Natural killer cell (primary cell): Measurements from ENCODE around the gene CEP78. TPM values are rescaled to one million over a fixed set of nuclear protein-coding genes. Genes with fewer than 3 reads are reported as not detected.

Experiments used
- ATAC-seq, 3 donors: fragments of 150-1000 bp in 2 of 3; fragments of 200-7000 bp in 1 of 3; cut with Tn5 transposase; 1 replicate in 1 of 3; 2 replicates in 2 of 3; pipeline ENCODE4 v1.10.0; 2021; ENCODE audit warnings: mild to moderate bottlenecking in 2 of 3, moderate library complexity in 2 of 3
- DNase-seq, 2 donors: peaks; one replicate each; pipeline versions ENCODE4 v3.0.0 to v3.0.0-alpha.2; 2013 to 2021; ENCODE audit warnings: mixed read lengths in 1 of 2
- H3K27ac ChIP-seq: one replicate; pipeline ENCODE4 v1.5.1; 2013; ENCODE audit warnings: mild to moderate bottlenecking, low read length
- H3K27me3 ChIP-seq: one replicate; pipeline ENCODE4 v1.6.1; 2013; ENCODE audit warnings: low read length; ENCODE audit not compliant: control insufficient read depth, insufficient read depth
- H3K36me3 ChIP-seq: one replicate; pipeline ENCODE4 v1.6.1; 2013; ENCODE audit warnings: low read length; ENCODE audit not compliant: control insufficient read depth, insufficient read depth
- H3K4me1 ChIP-seq: one replicate; pipeline ENCODE4 v1.6.1; 2013; ENCODE audit warnings: low read length; ENCODE audit not compliant: control insufficient read depth, insufficient read depth
- H3K4me3 ChIP-seq: one replicate; pipeline ENCODE4 v1.5.1; 2013; ENCODE audit warnings: low read length
- H3K9me3 ChIP-seq: one replicate; pipeline ENCODE4 v1.6.1; 2013; ENCODE audit warnings: low read length; ENCODE audit not compliant: control insufficient read depth, insufficient read depth
- H3K27ac Mint-ChIP-seq, 2 donors: one replicate each; pipeline ENCODE4 v1.8.0; 2022; ENCODE audit warnings: mild to moderate bottlenecking in 2 of 2, mixed read lengths in 2 of 2, moderate library complexity in 1 of 2
- H3K27me3 Mint-ChIP-seq, 2 donors: one replicate each; pipeline ENCODE4 v1.8.0; 2022; ENCODE audit warnings: low read depth in 2 of 2, mixed read lengths in 2 of 2
- H3K36me3 Mint-ChIP-seq: one replicate; pipeline ENCODE4 v1.8.0; 2022; ENCODE audit warnings: mixed read lengths
- H3K4me1 Mint-ChIP-seq, 2 donors: one replicate each; pipeline ENCODE4 v1.8.0; 2022; ENCODE audit warnings: mixed read lengths in 2 of 2
- H3K4me3 Mint-ChIP-seq: one replicate; pipeline ENCODE4 v1.8.0; 2022; ENCODE audit warnings: mild to moderate bottlenecking, moderate library complexity, mixed read lengths
- H3K9me3 Mint-ChIP-seq, 2 donors: one replicate each; pipeline ENCODE4 v1.8.0; 2022; ENCODE audit warnings: mixed read lengths in 2 of 2
- WGBS: methylation state at CpG from one replicate; pipeline ENCODE4 v1.1.7; 2013; ENCODE audit warnings: missing lambda C conversion rate; ENCODE audit not compliant: insufficient coverage; 5-methylcytosine and 5-hydroxymethylcytosine counted together
- intact Hi-C: fragments of 100-400 bp; cut with micrococcal nuclease; formaldehyde crosslinking; loops from one replicate; pipeline ENCODE4 v1.14.2; 2022
- total RNA-seq, 4 donors: library from RNA; stranded (reverse); fragments of 120-200 nt in 1 of 4; gene quantifications; one replicate each; pipeline versions ENCODE4 v1.2.3 to v1.2.4, GENCODE V29; 2013 to 2022
- TF ChIP-seq, protein P1 (sequence below): fragments of 200-600 bp; IDR thresholded peaks from one replicate; pipeline ENCODE4 v1.8.0; 2022; ENCODE audit warnings: antibody characterized with exemption

The CEP78 gene
- total RNA-seq, 3 donors from 2014 or later (not counting 1 experiment from before 2014, with no cell fraction given), result 204 to 304 (median 253) TPM

- H3K4me1 Mint-ChIP-seq, result peaks cover 62 to 68% of the 10 kb centered on the region in 2 donors
- no peaks in the 10 kb centered on the region for H3K27me3 Mint-ChIP-seq
- peaks cover 7% of the 10 kb centered on the region for H3K36me3 Mint-ChIP-seq
- TF ChIP-seq, protein P1, sequence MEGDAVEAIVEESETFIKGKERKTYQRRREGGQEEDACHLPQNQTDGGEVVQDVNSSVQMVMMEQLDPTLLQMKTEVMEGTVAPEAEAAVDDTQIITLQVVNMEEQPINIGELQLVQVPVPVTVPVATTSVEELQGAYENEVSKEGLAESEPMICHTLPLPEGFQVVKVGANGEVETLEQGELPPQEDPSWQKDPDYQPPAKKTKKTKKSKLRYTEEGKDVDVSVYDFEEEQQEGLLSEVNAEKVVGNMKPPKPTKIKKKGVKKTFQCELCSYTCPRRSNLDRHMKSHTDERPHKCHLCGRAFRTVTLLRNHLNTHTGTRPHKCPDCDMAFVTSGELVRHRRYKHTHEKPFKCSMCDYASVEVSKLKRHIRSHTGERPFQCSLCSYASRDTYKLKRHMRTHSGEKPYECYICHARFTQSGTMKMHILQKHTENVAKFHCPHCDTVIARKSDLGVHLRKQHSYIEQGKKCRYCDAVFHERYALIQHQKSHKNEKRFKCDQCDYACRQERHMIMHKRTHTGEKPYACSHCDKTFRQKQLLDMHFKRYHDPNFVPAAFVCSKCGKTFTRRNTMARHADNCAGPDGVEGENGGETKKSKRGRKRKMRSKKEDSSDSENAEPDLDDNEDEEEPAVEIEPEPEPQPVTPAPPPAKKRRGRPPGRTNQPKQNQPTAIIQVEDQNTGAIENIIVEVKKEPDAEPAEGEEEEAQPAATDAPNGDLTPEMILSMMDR, result no peak
- peak overlapping the region in 1 of 2 donors; percentile 98 for H3K27ac Mint-ChIP-seq
- peak overlapping the region; percentile 37 for H3K4me3 ChIP-seq
- intact Hi-C loops, result no loop called here
- H3K9me3 ChIP-seq, result no peaks in the 10 kb centered on the region
- no peaks in the 10 kb centered on the region for H3K9me3 Mint-ChIP-seq
- 46% methylated on average over 13 of the region's 13 CpGs for WGBS
- peak overlapping the region; percentile 91 for H3K4me3 Mint-ChIP-seq
- ATAC-seq (peak; percentile 70 to 84 (median 70)), DNase-seq (peak; percentile 57 to 58)
- H3K4me1 ChIP-seq, result peaks cover 44% of the 10 kb centered on the region
- no peaks in the 10 kb centered on the region for H3K27me3 ChIP-seq
- peak overlapping the region; percentile 93 for H3K27ac ChIP-seq
- peaks cover 27% of the 10 kb centered on the region for H3K36me3 ChIP-seq
Observed at GRCh38 chr9:78238046-78239038, 2.5 kb downstream of the CEP78 start.

DNA sequence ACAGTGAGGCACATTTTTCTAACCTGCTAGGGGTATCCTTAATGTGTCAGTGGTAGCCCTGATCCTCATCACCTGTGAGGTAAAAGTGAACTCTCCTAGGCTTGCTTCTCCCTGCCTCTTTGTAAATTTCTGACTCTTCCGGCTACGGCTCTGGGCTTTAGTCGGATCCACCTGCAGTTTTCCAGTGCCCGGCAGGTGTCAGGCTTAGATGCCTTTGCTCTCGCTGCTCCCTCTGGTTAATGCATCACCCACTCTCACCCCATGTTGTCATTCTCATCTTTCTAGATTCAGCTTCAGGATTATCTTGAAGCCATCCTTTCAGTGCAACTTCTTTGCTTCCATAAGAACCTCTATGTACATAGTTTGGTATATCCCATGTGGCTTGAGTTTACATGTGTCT, 3.6 kb downstream of the CEP78 start:
- Histone ChIP-seq H3K27ac (peak overlapping the region; percentile 93), H3K4me1 (peaks cover 44% of the 10 kb centered on the region), H3K27me3 (no peaks in the 10 kb centered on the region), H3K4me3 (no peak overlapping the region), H3K36me3 (peaks cover 38% of the 10 kb centered on the region), H3K9me3 (no peaks in the 10 kb centered on the region)
- peak in 1 of 2 donors; percentile 7 for DNase-seq
- WGBS, result 92% methylated on average over 5 of the region's 5 CpGs
- H3K27me3 Mint-ChIP-seq, result no peaks in the 10 kb centered on the region
- ATAC-seq, result no peak
- TF ChIP-seq, protein P1, result no peak
- H3K27ac Mint-ChIP-seq, result peak overlapping the region in 1 of 2 donors; percentile 98
- intact Hi-C loops, result no loop called here
- H3K36me3 Mint-ChIP-seq, result peaks cover 7% of the 10 kb centered on the region
- H3K4me1 Mint-ChIP-seq, result peaks cover 68 to 74% of the 10 kb centered on the region in 2 donors
- H3K4me3 Mint-ChIP-seq, result peak overlapping the region; percentile 91
- no peaks in the 10 kb centered on the region for H3K9me3 Mint-ChIP-seq

DNA sequence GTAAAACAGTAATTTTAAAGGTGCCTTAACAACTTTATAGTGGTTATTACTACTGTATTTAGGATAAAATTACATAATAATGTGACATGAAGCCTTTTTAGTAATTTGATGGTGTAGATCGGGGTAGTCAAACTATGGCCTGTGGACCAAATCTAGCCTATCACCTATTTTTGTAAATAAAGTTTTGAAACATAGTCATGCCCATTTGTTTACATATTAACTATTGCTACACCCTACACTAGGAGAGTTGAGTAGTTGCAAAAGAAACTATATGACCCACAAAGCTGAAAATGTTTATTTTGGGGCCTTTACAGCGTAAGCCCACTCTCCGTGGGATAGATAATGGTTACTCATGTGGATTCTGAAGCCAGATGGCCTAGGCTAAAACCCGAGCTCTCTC, 6.2 kb downstream of the CEP78 start:
- peak overlapping the region; percentile 61 for H3K4me3 Mint-ChIP-seq
- Histone ChIP-seq H3K4me3 (no peak overlapping the region), H3K9me3 (no peaks in the 10 kb centered on the region), H3K36me3 (peaks cover 58% of the 10 kb centered on the region), H3K27ac (no peak overlapping the region), H3K4me1 (peaks cover 32% of the 10 kb centered on the region), H3K27me3 (no peaks in the 10 kb centered on the region)
- TF ChIP-seq, protein P1, result no peak
- H3K4me1 Mint-ChIP-seq, result peaks cover 71 to 86% of the 10 kb centered on the region in 2 donors
- no peak for ATAC-seq
- DNase-seq, result no peak
- no peaks in the 10 kb centered on the region for H3K27me3 Mint-ChIP-seq
- 78% methylated on average over 3 of the region's 4 CpGs for WGBS
- peaks cover 7% of the 10 kb centered on the region for H3K36me3 Mint-ChIP-seq
- H3K9me3 Mint-ChIP-seq, result no peaks in the 10 kb centered on the region
- H3K27ac Mint-ChIP-seq, result peak overlapping the region; percentile 52 to 81
- intact Hi-C loops, result no loop called here
